ENCODE data around the gene PIGO. TPM values are rescaled to one million over a fixed set of nuclear protein-coding genes. Genes with fewer than 3 reads are reported as not detected.

The PIGO gene
- total and polyA plus RNA-seq, 4 donors = 13.8 to 38.1 (median 20.2) TPM

- DNase-seq (no peak), ATAC-seq (ENCODE audit: insufficient read depth, low FRiP score) (no peak)
- no peak overlapping the region for H3K27ac ChIP-seq (ENCODE audit: low read depth in 1 of 2, low read length in 1 of 2)
- no peak for TF ChIP-seq CTCF (IDR thresholded peaks at IDR 0.05; ENCODE audit: control extremely low read depth, extremely low read depth)
- no peaks in the 10 kb centered on the region for H3K27me3 ChIP-seq (ENCODE audit: control insufficient read depth in 3 of 3, insufficient read depth in 3 of 3, low read length in 2 of 3)
- peaks cover 0 to 20% (median 18%) of the 10 kb centered on the region in 4 donors for H3K36me3 ChIP-seq (ENCODE audit: control insufficient read depth in 4 of 4, insufficient read depth in 4 of 4, low read length in 4 of 4)
- peaks cover 4 to 15% (median 8%) of the 10 kb centered on the region in 5 donors for H3K4me1 ChIP-seq (ENCODE audit: control insufficient read depth in 5 of 5, insufficient read depth in 5 of 5, low read length in 5 of 5)
- no peak overlapping the region for H3K9ac ChIP-seq (ENCODE audit: insufficient read depth in 1 of 2, low read length in 2 of 2)
- H3K4me3 ChIP-seq = no peak overlapping the region
- no peaks in the 10 kb centered on the region for H3K9me3 ChIP-seq (ENCODE audit: control insufficient read depth in 4 of 4, insufficient read depth in 3 of 4, low read length in 3 of 4)
- WGBS, 2 donors = 88 to 95% methylated on average over 3 of the region's 3 CpGs
These were observed 1.2 kb upstream of the PIGO start for GRCh38 chr9:35097573-35097972.

DNA sequence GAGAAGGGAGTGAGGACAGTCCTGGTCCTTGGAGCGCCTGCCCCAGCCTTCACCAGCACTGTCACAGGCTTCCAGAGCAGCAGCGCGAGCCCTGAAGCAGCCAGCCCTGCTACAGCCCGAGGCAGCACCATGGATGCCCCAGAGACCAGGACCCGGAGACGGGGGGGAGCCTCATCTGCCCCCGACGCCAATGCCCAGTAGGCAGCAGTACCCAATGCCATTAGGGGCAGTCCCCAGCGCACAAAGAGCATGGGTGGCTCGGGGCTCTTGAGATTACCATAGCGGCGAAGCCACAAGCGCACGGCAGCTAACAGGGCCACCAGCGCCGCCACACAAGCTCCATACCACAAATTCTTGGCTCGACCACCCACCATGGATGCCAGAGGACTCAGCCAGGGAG, 4.9 kb downstream of the PIGO start:
- 97 to 98% methylated on average over 17 of the region's 17 CpGs for WGBS, 2 donors
- no peak for DNase-seq
- H3K27ac ChIP-seq (ENCODE audit: low read depth in 1 of 2, low read length in 1 of 2) = no peak overlapping the region
- no peaks in the 10 kb centered on the region for H3K27me3 ChIP-seq (ENCODE audit: control insufficient read depth in 3 of 3, insufficient read depth in 3 of 3, low read length in 2 of 3)
- H3K9ac ChIP-seq (ENCODE audit: insufficient read depth in 1 of 2, low read length in 2 of 2) = no peak overlapping the region
- H3K4me3 ChIP-seq = no peak overlapping the region
- no peak for TF ChIP-seq CTCF (IDR thresholded peaks at IDR 0.05; ENCODE audit: control extremely low read depth, extremely low read depth)
- H3K36me3 ChIP-seq (ENCODE audit: control insufficient read depth in 4 of 4, insufficient read depth in 4 of 4, low read length in 4 of 4) = peaks cover 13 to 51% (median 18%) of the 10 kb centered on the region in 4 donors
- no peaks in the 10 kb centered on the region for H3K9me3 ChIP-seq (ENCODE audit: control insufficient read depth in 4 of 4, insufficient read depth in 3 of 4, low read length in 3 of 4)
- ATAC-seq (ENCODE audit: insufficient read depth, low FRiP score) = no peak
- peaks cover 0 to 6% (median 0%) of the 10 kb centered on the region in 5 donors for H3K4me1 ChIP-seq (ENCODE audit: control insufficient read depth in 5 of 5, insufficient read depth in 5 of 5, low read length in 5 of 5)

GRCh38 chr9:35089434-35089833, 7.0 kb downstream of the PIGO start:
- no peaks in the 10 kb centered on the region for H3K4me1 ChIP-seq (ENCODE audit: control insufficient read depth in 5 of 5, insufficient read depth in 5 of 5, low read length in 5 of 5)
- no peaks in the 10 kb centered on the region for H3K27me3 ChIP-seq (ENCODE audit: control insufficient read depth in 3 of 3, insufficient read depth in 3 of 3, low read length in 2 of 3)
- no peak overlapping the region for H3K9ac ChIP-seq (ENCODE audit: insufficient read depth in 1 of 2, low read length in 2 of 2)
- peaks cover 10 to 51% (median 18%) of the 10 kb centered on the region in 4 donors for H3K36me3 ChIP-seq (ENCODE audit: control insufficient read depth in 4 of 4, insufficient read depth in 4 of 4, low read length in 4 of 4)
- WGBS, 2 donors = 96 to 97% methylated on average over 2 of the region's 2 CpGs
- H3K9me3 ChIP-seq (ENCODE audit: control insufficient read depth in 4 of 4, insufficient read depth in 3 of 4, low read length in 3 of 4) = no peaks in the 10 kb centered on the region
- no peak for ATAC-seq (ENCODE audit: insufficient read depth, low FRiP score)
- DNase-seq = no peak
- no peak overlapping the region for H3K4me3 ChIP-seq
- TF ChIP-seq CTCF (IDR thresholded peaks at IDR 0.05; ENCODE audit: control extremely low read depth, extremely low read depth) = no peak
- H3K27ac ChIP-seq (ENCODE audit: low read depth in 1 of 2, low read length in 1 of 2) = no peak overlapping the region

DNA sequence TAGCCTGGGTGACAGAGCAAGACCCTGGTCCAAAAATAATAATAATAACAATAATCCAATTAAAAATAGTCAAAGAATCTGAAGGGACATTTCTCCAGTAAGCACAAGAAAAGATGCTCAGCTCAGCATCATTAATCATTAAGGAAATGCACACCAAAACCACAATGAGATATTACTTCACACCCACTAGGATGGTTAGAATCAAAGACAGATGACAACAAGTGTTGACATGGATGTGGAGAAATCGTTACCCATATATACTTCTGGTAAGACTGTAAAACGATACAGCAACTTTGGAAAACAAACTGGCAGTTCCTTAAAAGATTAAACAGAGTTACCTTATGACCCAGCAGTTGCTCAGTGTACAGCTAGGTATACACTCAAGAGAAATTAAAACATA, 11.3 kb downstream of the PIGO start:
- no peak overlapping the region for H3K27ac ChIP-seq (ENCODE audit: low read depth in 1 of 2, low read length in 1 of 2)
- no peak overlapping the region for H3K9ac ChIP-seq (ENCODE audit: insufficient read depth in 1 of 2, low read length in 2 of 2)
- H3K4me1 ChIP-seq (ENCODE audit: control insufficient read depth in 5 of 5, insufficient read depth in 5 of 5, low read length in 5 of 5) = no peaks in the 10 kb centered on the region
- no peaks in the 10 kb centered on the region for H3K9me3 ChIP-seq (ENCODE audit: control insufficient read depth in 4 of 4, insufficient read depth in 3 of 4, low read length in 3 of 4)
- no peaks in the 10 kb centered on the region for H3K27me3 ChIP-seq (ENCODE audit: control insufficient read depth in 3 of 3, insufficient read depth in 3 of 3, low read length in 2 of 3)
- no peak for ATAC-seq (ENCODE audit: insufficient read depth, low FRiP score)
- no peak for TF ChIP-seq CTCF (IDR thresholded peaks at IDR 0.05; ENCODE audit: control extremely low read depth, extremely low read depth)
- no peak overlapping the region for H3K4me3 ChIP-seq
- WGBS, 2 donors = 44 to 78% methylated on average over 2 of the region's 2 CpGs
- no peak for DNase-seq
- peaks cover 3 to 22% (median 12%) of the 10 kb centered on the region in 4 donors for H3K36me3 ChIP-seq (ENCODE audit: control insufficient read depth in 4 of 4, insufficient read depth in 4 of 4, low read length in 4 of 4)
